ENCODE results near the gene MED12L. TPM values are rescaled to one million over a fixed set of nuclear protein-coding genes. Genes with fewer than 3 reads are reported as not detected.

Gene MED12L
- polyA plus RNA-seq, 1 of the 3 experiments (the other 2 are of a cell fraction) = 0.03 TPM

GRCh38 chr3:151318991-151319390 is 233.5 kb downstream of the MED12L start:
- H3K36me3 ChIP-seq (replicated peaks in 1 of 2; ENCODE audit: control insufficient read depth in 1 of 2, insufficient read depth in 2 of 2, low read length in 1 of 2) = no peaks in the 10 kb centered on the region
- H2AFZ ChIP-seq (ENCODE audit: low read depth) = no peak overlapping the region
- H3K27me3 ChIP-seq (ENCODE audit: insufficient read depth) = no peaks in the 10 kb centered on the region; the same call in 1 of the 2 replicates
- H3K79me2 ChIP-seq (ENCODE audit: insufficient read depth) = no peaks in the 10 kb centered on the region
- H3F3A ChIP-seq (replicated peaks; ENCODE audit: insufficient read depth) = no peaks in the 10 kb centered on the region
- H3K9me3 ChIP-seq = no peaks in the 10 kb centered on the region; the same call in 1 of the 2 replicates
- no peak for TF ChIP-seq RFX5 (IDR thresholded peaks at IDR 0.05; ENCODE audit: low read length)
- TF ChIP-seq NRF1 (IDR thresholded peaks at IDR 0.05; ENCODE audit: low read depth, low read length) = no peak
- TF ChIP-seq GATA2 (CRISPR knock-in tag; IDR thresholded peaks at IDR 0.05) = no peak
- no peak for TF ChIP-seq PBX3 (IDR thresholded peaks at IDR 0.05)
- no peak for TF ChIP-seq JUND (IDR thresholded peaks at IDR 0.05)
- no peak for TF ChIP-seq USF2 (IDR thresholded peaks at IDR 0.05; ENCODE audit: borderline replicate concordance, low read depth, low read length)
- no peak for TF ChIP-seq RCOR1 (IDR thresholded peaks at IDR 0.05; ENCODE audit: low read length)
- no peak for TF ChIP-seq FOXM1 (IDR thresholded peaks at IDR 0.05; ENCODE audit: low read depth)
- H3K9ac ChIP-seq = no peak overlapping the region; the same call in 1 of the 2 replicates
- H3K4me1 ChIP-seq (ENCODE audit: control insufficient read depth in 1 of 2, insufficient read depth in 2 of 2, low read depth in 1 of 2, low read length in 1 of 2) = peaks cover 0 to 27% of the 10 kb centered on the region in 2 experiments; a peak in 3 of 4 replicates
- H3K9me2 ChIP-seq = no peaks in the 10 kb centered on the region
- 84% methylated on average over 7 of the region's 7 CpGs for WGBS (ENCODE audit: low lambda C conversion rate)
- ChIA-PET CTCF (interaction anchor here (1.3 kb wide), 1 partner anchor 14 kb away, joined by 4 read pairs; no protein-coding TSS in a partner anchor), POLR2A (no interaction called here)
- no peak overlapping the region for H3K4me3 ChIP-seq (ENCODE audit: low read depth in 2 of 2, low read length in 1 of 2)
- H3K4me2 ChIP-seq = no peak overlapping the region
- peak overlapping the region; percentile 43 to 57; a peak in 3 of 4 replicates for H3K27ac ChIP-seq (ENCODE audit: low read depth in 2 of 2, low read length in 1 of 2)
- no peak for DNase-seq
- no peaks in the 10 kb centered on the region for H4K20me1 ChIP-seq (ENCODE audit: insufficient read depth)

- peak; percentile 68; the same call in 1 of the 2 replicates for TF ChIP-seq FOSL2 (IDR thresholded peaks at IDR 0.05; ENCODE audit: borderline replicate concordance, low read depth)
- peak; percentile 66 for TF ChIP-seq TCF12 (IDR thresholded peaks at IDR 0.05)
- no peak for TF ChIP-seq CHD2 (IDR thresholded peaks at IDR 0.05; ENCODE audit: low read length, partially characterized antibody)
- peak; percentile 74 for TF ChIP-seq JUND (IDR thresholded peaks at IDR 0.05)
- TF ChIP-seq PBX3 (IDR thresholded peaks at IDR 0.05) = peak; percentile 83
- peak in 1 of 2 experiments; percentile 64; a peak in 1 of 4 replicates for TF ChIP-seq EP300 (IDR thresholded peaks at IDR 0.05; ENCODE audit: borderline replicate concordance in 1 of 2, low read depth in 1 of 2, low read length in 1 of 2)
- no peak for TF ChIP-seq GATA2 (CRISPR knock-in tag; IDR thresholded peaks at IDR 0.05)
- TF ChIP-seq TEAD4 (IDR thresholded peaks at IDR 0.05; ENCODE audit: borderline replicate concordance, insufficient read depth) = peak; percentile 16; the same call in 1 of the 2 replicates
- H3K4me2 ChIP-seq = no peak overlapping the region; the same call in 1 of the 2 replicates
- CTCF ChIA-PET = no interaction called here
- H3K36me3 ChIP-seq (replicated peaks in 1 of 2; ENCODE audit: control insufficient read depth in 1 of 2, insufficient read depth in 2 of 2, low read length in 1 of 2) = no peaks in the 10 kb centered on the region
- WGBS (ENCODE audit: low lambda C conversion rate) = 48% methylated on average over 4 of the region's 4 CpGs
- H4K20me1 ChIP-seq (ENCODE audit: insufficient read depth) = no peaks in the 10 kb centered on the region
- H3F3A ChIP-seq (replicated peaks; ENCODE audit: insufficient read depth) = no peaks in the 10 kb centered on the region
- no peak overlapping the region for H3K9ac ChIP-seq
- H3K27me3 ChIP-seq (ENCODE audit: insufficient read depth) = no peaks in the 10 kb centered on the region; the same call in 1 of the 2 replicates
- H3K79me2 ChIP-seq (ENCODE audit: insufficient read depth) = no peaks in the 10 kb centered on the region
- DNase-seq = no peak
- peaks cover 0 to 27% of the 10 kb centered on the region in 2 experiments; a peak in 3 of 4 replicates for H3K4me1 ChIP-seq (ENCODE audit: control insufficient read depth in 1 of 2, insufficient read depth in 2 of 2, low read depth in 1 of 2, low read length in 1 of 2)
- H3K9me3 ChIP-seq = no peaks in the 10 kb centered on the region; the same call in 1 of the 2 replicates
- no peak overlapping the region for H2AFZ ChIP-seq (ENCODE audit: low read depth)
- H3K4me3 ChIP-seq (ENCODE audit: low read depth in 2 of 2, low read length in 1 of 2) = no peak overlapping the region; a peak in 1 of 4 replicates
- peak overlapping the region; percentile 48 to 57; a peak in 3 of 4 replicates for H3K27ac ChIP-seq (ENCODE audit: low read depth in 2 of 2, low read length in 1 of 2)
- POLR2A ChIA-PET = no interaction called here
- H3K9me2 ChIP-seq = no peaks in the 10 kb centered on the region
These were observed 234.2 kb downstream of the MED12L start for GRCh38 chr3:151319628-151320027.

Data from SK-N-SH (cell line).